ENCODE results near the gene GFPT2.
"Not testable (repeated sequence)": the region's sequence is repeated elsewhere in the genome, so short reads cannot be mapped to it uniquely, and the experiment has no call there.

The GFPT2 gene

GRCh38 chr5:180304016-180304292 is 49.2 kb downstream of the GFPT2 start:
- no peak for DNase-seq

GRCh38 chr5:180303226-180304015 is 49.7 kb downstream of the GFPT2 start:
- no peak for DNase-seq

GRCh38 chr5:180302256-180302655 is 50.9 kb downstream of the GFPT2 start:
- no peak for DNase-seq

DNA sequence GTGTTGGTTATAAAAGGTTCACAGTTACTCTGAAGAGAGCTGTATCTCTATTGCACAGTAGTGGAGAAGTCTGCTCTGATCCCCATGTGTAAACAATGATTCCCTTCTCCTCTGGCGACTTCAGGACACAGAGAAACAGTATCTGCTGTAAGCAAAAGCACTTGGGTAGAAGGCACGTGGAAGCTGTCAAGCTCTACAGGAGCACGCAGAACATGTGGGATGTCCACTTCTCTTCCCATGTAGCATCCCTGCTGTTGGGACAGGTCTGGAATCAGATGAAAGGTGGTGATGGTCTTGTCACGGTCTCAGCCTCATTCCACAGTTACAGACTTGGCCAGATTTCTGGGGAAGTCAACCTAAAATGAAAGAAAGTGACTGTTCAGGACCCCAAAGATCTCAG is 51.9 kb downstream of the GFPT2 start:
- DNase-seq: no peak

DNA sequence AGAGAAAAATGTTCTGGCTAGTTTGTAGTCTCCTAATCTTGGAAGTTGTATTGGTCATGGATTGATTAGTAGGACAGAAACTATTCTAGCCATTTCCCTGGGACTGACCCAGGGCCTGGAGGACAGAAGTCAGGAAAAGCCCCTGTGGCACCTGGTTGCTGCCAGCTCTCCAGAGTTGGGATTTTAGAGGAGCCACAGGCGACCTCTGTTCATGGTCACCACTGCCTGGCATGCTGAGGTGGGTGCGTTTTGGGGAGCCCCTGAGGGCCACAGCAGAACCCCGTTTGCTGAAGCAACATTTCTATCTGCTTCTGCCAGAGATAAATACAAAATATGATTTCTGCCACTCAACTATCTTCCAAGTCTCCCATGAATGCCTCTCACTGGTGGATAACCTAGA is 53.6 kb downstream of the GFPT2 start:
- DNase-seq: no peak

DNA sequence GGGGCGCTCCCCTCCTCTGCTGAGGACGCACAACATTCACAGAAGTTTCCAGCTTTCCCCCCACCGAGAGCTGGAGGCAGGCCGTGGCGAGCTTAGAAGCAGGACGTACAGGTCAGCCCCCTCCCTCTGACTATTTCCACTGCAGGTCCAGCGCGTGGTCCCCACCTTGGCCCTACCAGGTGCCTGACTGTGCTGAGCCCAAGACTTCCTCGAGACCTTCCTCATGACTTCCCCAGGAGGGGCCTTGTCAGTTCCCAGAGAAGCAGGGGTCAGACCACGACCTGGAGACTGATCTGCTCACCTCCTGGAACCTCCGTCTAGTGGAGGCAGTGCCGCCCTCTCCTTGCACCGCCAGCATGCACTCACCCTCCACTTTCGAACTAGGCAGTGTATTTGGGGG is 54.1 kb downstream of the GFPT2 start:
- DNase-seq: not testable (repeated sequence)

DNA sequence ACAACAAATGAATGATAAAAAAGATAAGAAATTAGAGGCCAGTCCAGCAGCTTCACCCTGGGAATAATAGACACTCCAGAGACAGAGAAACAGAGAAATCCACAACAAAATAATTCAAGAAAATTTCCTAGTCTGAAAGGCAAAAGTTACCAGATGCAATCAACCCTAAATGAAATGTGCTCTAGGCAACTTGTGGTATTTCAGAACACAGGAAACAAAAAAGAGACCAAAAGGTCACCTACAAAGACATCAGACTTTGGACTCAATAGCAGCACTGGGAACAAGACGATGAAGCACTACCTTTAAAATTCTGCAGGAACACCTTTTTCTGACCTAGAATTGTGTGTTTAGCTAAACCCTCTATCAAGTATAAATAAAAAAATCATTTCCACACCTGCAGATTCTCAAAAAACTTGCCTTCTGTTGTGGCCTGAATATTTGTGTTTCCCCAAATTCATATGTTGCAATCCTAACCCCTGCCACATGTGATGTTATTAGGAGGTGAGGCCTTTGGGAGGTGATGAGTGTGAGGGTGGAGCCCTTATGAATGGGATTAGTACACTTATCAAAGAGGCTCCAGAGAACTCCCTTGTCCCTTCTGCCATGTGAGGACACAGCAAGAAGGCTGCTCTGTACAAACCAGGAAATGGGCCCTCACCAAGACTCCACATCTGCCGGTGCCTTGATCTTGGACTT is 55.4 kb downstream of the GFPT2 start:
- no peak for DNase-seq

- no peak for DNase-seq
Measured at GRCh38 chr5:180296771-180297170, 56.4 kb downstream of the GFPT2 start.

- DNase-seq: no peak
Measured at GRCh38 chr5:180294913-180295555, 58.1 kb downstream of the GFPT2 start.

GRCh38 chr5:180294411-180294810 is 58.7 kb downstream of the GFPT2 start:
- DNase-seq: no peak

DNA sequence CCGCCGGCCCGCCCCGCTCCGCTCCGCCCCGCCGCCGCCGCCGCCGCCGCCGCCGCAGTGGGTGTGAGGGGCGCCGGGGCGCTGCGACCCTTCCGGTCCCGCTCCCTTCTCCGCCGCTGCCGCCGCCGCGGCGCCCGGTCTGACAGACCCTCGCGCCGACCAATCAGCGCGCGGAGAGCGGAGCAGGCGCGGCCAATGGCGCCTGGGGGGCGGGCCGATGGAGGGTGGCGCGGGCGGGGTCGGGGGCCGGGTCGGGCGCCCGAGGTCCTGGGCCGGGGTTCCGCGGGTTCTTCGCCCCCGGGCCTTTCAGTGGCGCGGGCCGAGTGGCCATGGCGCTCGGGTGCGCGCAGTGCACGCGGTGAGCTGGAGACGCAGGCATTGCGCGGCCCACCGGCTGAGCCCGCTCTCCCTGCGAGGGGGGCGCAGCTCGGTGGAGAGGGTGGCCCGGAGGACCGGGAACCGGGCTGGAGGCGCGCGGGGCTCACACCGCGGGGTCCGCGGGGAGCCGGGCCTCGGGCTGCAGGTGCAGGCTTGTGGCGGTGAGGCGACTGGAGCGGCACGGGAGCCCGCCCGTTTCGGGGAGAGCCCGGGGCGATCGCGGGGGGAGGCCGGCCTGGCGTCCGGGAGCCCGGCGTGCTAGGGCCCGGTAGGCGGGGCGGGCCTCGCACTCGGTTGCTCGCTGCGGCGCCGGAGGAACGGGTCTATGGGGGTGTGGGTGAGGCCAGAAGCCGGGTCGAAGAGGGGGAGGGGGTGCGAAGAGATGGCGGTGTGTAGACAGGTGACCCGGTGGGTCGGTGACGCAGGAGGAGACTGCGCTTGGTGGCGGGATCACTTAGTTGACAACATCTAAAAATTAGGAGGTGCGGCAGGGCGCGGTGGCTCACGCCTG is 60.9 kb downstream of the GFPT2 start, which contains the start of gene MAPK9:
Gene MAPK9, minus strand, starts transcription at position 141 of the 889 bp plus-strand sequence. CDS start 11,522 bp downstream, outside the sequence.
- peak; percentile 82 for DNase-seq

- peak; percentile 54 for DNase-seq
Measured at GRCh38 chr5:180291234-180291940, 61.7 kb downstream of the GFPT2 start.

DNA sequence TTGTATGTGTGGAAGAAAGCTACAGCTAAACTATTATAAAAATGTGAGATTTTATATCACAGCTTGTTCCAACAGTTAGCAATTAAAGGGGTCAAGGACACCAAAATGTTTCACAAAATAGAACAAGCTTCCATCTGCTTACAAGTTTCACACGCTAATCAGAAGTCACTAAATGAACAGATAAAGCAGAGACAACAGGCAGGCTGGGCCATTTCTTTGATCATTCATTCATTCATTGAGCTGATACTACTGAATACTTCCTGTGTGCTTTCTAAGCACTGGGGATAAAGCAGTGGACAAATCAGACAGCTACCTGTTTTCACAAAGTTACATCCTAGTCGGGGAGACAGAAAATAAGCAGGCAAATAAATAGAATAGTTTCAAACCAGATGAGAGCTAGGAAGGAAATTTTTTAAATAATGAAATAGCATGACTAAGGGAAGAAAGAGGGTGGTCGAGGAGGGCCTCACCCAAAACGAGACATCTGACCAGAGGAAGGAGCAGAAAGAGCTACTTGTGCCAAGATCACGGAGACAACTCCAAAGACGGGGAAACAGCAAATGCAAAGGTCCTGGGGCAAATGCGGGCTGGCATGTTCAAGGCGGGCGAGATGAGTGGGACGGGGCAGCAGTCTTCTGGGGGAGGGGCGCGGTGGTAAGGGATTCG is 62.4 kb downstream of the GFPT2 start:
- DNase-seq: no peak

GRCh38 chr5:180289966-180290365 is 63.2 kb downstream of the GFPT2 start:
- DNase-seq: no peak

DNA sequence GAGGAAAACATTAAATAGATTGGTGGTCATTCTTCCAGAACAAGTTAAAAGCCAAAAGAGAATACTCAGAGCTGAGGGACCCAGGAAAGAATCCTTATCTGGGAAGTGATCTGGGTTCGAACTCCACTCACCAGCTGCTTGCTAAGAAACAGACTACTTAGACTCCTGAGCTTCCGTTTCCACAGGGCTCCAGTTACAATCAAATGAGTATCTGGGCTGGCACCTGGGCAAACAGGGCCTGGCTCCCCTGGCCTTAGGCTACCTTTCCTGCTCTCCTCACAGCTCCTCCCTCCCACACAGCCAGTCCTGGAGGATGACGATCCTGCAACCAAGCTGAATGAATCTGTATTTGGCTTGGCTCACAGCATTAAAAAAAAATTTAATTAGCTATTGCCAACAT is 63.7 kb downstream of the GFPT2 start:
- peak; percentile 7 for DNase-seq

DNA sequence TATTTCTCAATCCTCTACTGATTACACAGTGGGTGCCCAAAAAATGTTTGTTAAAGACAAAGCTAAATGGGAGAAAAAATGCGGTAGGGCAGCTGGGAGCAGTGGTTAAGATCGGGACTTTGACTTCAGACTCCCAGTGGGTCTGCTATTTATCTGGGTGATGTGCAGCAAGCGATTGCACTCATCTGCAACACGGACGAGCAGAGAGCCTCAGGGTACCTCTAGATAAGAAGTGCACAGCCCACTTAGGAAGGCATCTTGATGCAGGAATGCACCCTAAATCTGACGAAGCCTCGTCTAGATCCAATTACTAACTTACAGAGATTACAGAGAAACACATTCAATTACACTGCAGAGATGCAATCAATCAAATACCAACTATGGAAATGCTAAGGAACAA is 65.3 kb downstream of the GFPT2 start:
- no peak for DNase-seq

- DNase-seq: no peak
Measured at GRCh38 chr5:180287404-180287803, 65.7 kb downstream of the GFPT2 start.

DNA sequence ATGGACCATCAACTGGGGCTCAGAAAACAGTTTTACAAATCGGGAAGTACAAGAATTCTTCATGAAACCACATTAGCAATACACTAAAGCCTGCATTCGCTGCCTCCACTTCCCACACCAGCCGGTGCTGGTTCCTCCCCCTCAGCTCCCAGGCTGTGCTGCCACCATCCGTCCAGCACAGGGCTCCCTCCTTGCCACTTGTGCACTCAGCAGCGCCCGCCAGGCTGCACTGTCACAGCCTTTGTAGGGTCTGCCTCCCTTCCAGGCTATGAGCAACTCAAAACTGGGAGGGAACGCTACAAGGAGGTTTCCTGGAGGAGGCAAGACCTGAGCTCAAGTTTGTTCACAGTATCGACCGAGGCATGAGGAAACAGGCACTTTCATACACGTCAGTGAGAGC is 69.0 kb downstream of the GFPT2 start:
- DNase-seq: no peak

DNA sequence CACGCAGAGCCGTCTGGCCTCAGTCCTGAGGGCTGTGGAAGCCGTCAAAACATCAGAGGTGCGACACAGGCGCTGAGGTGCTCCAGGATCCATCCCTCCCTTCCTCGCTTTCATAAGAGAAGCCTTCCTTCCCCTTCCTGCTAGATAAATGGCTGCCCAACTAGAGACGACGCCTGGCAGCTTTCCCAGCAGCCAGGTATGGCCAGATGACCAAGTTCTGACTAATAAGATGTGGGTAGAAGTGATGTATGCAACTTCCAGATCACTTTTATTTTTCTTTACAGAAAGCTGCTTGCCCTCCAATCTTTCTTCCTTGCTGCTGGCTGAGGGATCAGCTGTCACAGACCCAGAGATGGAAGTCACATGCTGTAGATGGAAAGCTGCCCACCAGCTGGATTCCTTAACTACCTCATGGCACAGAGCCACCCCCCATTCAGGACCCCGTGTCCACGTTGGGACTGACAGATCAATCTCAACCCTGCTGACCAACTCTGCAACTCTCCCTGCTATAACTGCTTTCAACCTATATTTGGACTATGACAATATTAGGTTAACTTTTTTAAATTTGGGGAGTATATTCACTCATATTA is 70.0 kb downstream of the GFPT2 start:
- no peak for DNase-seq

DNA sequence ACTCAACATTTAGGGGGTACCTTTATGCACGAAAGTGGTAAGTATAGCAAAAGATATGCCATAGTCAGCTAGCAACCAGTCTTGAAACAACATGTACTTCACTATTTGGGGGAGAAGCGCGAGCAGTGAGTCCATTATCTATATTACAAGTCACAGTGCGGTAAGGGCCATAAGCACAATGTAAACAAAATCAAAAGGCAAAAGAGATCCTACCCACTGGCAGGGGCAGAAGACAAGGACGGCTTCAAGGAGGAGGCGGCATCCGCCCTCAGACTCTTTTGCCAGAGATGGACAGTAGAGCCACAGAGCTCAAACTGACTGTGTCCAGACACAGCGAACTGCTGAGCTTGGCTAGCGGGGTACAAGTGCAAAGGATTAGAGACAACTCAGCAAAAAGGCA is 70.9 kb downstream of the GFPT2 start:
- DNase-seq: peak; percentile 7

GRCh38 chr5:180281706-180282105 is 71.4 kb downstream of the GFPT2 start:
- DNase-seq: peak; percentile 92
